CD4-positive, alpha-beta T cell treated with Interleukin-12 subunit alpha and Interleukin-12 subunit beta, for 1 hour (primary cell): ENCODE results near the gene SRP68.

Experiments
- DNase-seq: peaks from one replicate; pipeline ENCODE4 v3.0.0-alpha.2; 2020

SRP68 gene

DNA sequence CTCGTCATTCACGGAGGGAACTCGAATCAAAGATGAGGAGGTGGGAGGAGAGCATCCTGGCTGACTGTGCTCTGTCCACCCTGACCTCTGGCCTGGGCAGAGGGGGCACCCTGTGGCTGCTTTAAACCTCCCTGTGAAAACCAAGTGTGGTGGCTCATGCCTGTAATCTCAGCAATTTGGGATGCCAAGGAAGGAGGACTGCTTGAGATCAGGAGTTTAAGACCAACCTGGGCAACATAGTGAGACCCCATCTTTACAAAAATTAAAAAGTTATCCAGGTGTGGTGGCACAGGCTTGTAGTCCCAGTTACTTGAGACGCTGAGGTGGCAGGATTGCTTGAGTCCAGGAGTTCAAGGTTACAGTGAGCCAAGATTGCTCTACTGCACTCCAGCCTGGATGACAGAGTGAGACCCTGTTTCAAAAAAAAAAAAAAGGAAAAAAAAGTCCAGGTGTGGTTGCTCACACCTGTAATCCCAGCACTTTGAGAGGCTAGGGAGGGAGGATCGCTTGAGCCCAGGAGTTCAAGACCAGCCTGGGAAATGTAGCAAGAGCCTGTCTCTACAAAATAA, 77.4 kb downstream of the SRP68 start:
- DNase-seq, result no peak

DNA sequence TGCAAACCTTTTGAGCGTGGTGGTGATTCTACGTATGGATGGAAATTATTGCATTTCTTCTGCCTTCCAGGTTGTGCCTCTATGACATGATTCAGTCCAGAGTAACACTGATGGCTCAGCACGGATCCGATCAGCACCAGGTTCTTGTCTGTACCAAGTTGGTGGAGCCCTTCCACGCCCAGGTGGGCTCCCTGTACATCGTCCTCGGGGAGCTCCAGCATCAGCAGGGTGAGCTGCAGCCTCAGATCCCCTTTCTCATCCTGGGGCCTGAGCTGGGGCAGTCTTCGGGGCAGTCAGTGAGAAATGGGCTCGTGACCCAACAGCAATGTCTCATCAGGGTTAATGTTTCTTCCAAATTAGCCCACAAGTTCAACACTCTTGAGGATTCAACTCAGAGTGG, 80.9 kb downstream of the SRP68 start:
- DNase-seq, result no peak
